ENCODE results near the gene AMT. TPM values are rescaled to one million over a fixed set of nuclear protein-coding genes. Genes with fewer than 3 reads are reported as not detected.
A peak's percentile ranks its signal among the peaks of the same experiment; 100 is the strongest.

The AMT gene
- total and polyA plus RNA-seq, 2 of the 13 experiments (the other 11 are each of a cell fraction or from before 2014, with no cell fraction given) = 35.3 to 59.0 TPM

DNA sequence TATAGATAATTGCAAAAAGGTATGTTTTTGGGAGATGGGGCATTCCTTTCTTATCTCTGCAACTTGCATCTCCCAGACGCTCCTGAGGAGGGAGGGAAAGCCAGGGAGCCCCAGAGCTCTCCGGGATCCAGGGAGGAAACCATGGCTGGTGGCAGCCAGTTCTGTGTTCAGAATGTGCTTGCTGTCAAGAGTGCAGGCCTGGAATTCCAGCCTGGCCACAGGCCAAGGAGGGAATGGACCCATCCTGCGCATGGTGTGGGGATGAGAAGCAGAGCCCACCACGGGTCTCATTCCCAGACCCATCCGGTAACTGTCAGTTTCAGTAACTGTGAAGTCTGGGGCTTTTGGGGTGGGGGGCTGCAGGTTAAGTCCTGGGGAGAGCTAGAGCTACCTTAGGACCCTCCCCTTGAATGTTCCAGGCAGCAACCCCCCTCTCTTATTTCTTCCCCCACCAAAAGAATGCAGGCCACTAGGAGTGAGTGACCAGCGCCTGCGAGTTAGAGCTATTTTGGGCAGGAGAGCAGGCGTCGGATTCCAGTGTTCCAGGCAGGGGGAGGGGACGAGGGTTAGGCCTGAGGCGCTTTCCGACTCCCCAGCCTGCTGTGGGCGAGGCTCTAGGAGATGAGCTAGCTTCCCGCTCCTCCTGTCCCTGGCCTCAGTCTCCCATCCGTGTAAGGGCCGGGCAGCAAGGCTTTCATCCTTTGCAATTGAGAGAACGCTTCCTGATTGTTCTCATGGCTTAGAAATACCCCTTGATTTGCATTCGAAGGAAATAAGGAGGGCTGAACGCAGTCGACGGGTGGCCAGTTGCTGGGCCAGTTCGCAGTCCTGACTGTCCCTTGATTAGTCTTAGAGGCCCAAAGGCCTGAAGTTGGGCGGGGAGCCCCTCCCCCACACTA is 47.0 kb upstream of the AMT start (continued):
- TF ChIP-seq, protein P1, sequence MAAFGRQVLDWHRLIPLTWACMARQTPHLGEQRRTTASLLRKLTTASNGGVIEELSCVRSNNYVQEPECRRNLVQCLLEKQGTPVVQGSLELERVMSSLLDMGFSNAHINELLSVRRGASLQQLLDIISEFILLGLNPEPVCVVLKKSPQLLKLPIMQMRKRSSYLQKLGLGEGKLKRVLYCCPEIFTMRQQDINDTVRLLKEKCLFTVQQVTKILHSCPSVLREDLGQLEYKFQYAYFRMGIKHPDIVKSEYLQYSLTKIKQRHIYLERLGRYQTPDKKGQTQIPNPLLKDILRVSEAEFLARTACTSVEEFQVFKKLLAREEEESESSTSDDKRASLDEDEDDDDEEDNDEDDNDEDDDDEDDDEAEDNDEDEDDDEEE (CRISPR knock-in tag; IDR thresholded peaks at IDR 0.05) = no peak
- TF ChIP-seq BRCA1 (CRISPR knock-in tag; IDR thresholded peaks at IDR 0.05) (no peak), PITX1 (CRISPR knock-in tag; IDR thresholded peaks at IDR 0.05) (no peak), GTF3A (CRISPR knock-in tag; conservative IDR thresholded peaks at IDR 0.05) (no peak), ATRX (CRISPR knock-in tag; IDR thresholded peaks at IDR 0.05; ENCODE audit: borderline replicate concordance) (no peak), HIVEP1 (CRISPR knock-in tag; IDR thresholded peaks at IDR 0.05) (no peak; the same call in 1 of the 2 replicates), ZNF253 (CRISPR knock-in tag; IDR thresholded peaks at IDR 0.05; ENCODE audit: borderline replicate concordance) (no peak), ELF4 (CRISPR knock-in tag; IDR thresholded peaks at IDR 0.05; ENCODE audit: borderline replicate concordance) (no peak), ZNF510 (CRISPR knock-in tag; IDR thresholded peaks at IDR 0.05; ENCODE audit: low read depth) (no peak), MED8 (CRISPR knock-in tag; IDR thresholded peaks at IDR 0.05; ENCODE audit: insufficient replicate concordance) (no peak), ATF6 (CRISPR knock-in tag; conservative IDR thresholded peaks at IDR 0.05) (no peak), TGIF2 (CRISPR knock-in tag; IDR thresholded peaks at IDR 0.05) (no peak), PHF20 (CRISPR knock-in tag; IDR thresholded peaks at IDR 0.05) (no peak), ZNF354B (CRISPR knock-in tag; IDR thresholded peaks at IDR 0.05) (no peak), ZNF44 (CRISPR knock-in tag; IDR thresholded peaks at IDR 0.05) (no peak), KLF13 (CRISPR knock-in tag; IDR thresholded peaks at IDR 0.05) (no peak), JUN (CRISPR knock-in tag; IDR thresholded peaks at IDR 0.05) (0 out of 2 replicates have a peak, but pooled peaks have one; percentile 41), MYC (CRISPR knock-in tag; IDR thresholded peaks at IDR 0.05; ENCODE audit: borderline replicate concordance) (0 out of 2 replicates have a peak, but pooled peaks have one; percentile 12), ZMYM4 (CRISPR knock-in tag; IDR thresholded peaks at IDR 0.05) (no peak), ZNF569 (CRISPR knock-in tag; IDR thresholded peaks at IDR 0.05; ENCODE audit: borderline replicate concordance) (no peak), ZNF580 (CRISPR knock-in tag; IDR thresholded peaks at IDR 0.05; ENCODE audit: borderline replicate concordance, low read depth) (0 out of 2 replicates have a peak, but pooled peaks have one; percentile 47), SOX5 (CRISPR knock-in tag; IDR thresholded peaks at IDR 0.05; ENCODE audit: borderline replicate concordance) (peak; percentile 5; the same call in 1 of the 2 replicates)
- TF ChIP-seq, protein P2, sequence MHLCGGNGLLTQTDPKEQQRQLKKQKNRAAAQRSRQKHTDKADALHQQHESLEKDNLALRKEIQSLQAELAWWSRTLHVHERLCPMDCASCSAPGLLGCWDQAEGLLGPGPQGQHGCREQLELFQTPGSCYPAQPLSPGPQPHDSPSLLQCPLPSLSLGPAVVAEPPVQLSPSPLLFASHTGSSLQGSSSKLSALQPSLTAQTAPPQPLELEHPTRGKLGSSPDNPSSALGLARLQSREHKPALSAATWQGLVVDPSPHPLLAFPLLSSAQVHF (CRISPR knock-in tag; IDR thresholded peaks at IDR 0.05) = no peak
- TF ChIP-seq, protein P3, sequence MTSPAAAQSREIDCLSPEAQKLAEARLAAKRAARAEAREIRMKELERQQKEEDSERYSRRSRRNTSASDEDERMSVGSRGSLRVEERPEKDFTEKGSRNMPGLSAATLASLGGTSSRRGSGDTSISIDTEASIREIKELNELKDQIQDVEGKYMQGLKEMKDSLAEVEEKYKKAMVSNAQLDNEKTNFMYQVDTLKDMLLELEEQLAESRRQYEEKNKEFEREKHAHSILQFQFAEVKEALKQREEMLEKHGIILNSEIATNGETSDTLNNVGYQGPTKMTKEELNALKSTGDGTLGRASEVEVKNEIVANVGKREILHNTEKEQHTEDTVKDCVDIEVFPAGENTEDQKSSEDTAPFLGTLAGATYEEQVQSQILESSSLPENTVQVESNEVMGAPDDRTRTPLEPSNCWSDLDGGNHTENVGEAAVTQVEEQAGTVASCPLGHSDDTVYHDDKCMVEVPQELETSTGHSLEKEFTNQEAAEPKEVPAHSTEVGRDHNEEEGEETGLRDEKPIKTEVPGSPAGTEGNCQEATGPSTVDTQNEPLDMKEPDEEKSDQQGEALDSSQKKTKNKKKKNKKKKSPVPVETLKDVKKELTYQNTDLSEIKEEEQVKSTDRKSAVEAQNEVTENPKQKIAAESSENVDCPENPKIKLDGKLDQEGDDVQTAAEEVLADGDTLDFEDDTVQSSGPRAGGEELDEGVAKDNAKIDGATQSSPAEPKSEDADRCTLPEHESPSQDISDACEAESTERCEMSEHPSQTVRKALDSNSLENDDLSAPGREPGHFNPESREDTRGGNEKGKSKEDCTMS (CRISPR knock-in tag; conservative IDR thresholded peaks at IDR 0.05) = no peak

All from HepG2 (cell line).